Measurements from ENCODE around the gene ZNF507. TPM values are rescaled to one million over a fixed set of nuclear protein-coding genes. Genes with fewer than 3 reads are reported as not detected.

Gene ZNF507
- total and polyA plus RNA-seq, 2 of the 8 experiments (the other 6 are each of a cell fraction or from before 2014, with no cell fraction given) = 8.6 to 28.8 TPM

DNA sequence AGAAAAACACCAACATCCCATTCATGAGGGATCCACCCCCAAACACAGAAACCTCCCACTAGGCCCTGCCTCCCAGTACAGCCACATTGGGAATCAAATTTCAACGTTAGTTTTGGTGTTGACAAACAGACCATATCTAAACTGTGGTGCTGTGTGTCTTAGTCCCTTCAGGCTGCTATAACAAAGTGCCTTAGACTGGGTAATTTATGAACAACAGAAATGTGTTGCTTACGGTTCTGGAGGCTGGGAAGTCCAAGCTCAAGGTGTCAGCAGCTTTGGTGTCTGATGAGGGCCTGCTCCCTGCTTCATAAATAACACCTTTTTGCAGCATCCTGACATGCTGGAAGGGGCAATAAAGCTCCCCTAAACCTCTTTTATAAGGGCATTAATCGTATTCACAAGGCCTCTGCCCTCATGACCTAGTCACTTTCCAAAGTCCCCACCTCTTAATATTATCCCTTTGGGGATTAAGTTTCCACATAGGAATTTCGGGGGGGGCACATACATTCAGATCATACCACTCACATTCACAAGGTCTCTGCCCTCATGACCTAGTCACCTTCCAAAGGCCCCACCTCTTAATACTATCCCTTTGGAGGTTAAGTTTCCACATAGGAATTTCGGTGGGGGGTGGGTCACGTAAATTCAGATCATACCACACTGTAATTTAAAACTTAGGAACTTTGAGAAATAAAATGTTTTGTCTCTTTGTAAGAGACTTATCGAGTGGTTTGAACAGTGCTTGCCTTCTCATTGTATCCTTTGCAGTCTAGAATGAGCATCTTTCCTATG is 27.5 kb downstream of the ZNF507 start:
- FAIRE-seq = no peak
- Histone ChIP-seq H2BK15ac (ENCODE audit: low read length) (no peak overlapping the region), H2AFZ (ENCODE audit: low read length) (no peak overlapping the region), H3K4ac (replicated peaks; ENCODE audit: insufficient read length, low read depth, low read length) (no peak overlapping the region), H3K23me2 (ENCODE audit: low read depth, low read length) (no peaks in the 10 kb centered on the region; the same call in 1 of the 2 replicates), H3K27me3 (replicated peaks in 1 of 4; ENCODE audit: control insufficient read depth in 3 of 4, extremely low read depth in 1 of 4, insufficient read depth in 3 of 4, low read length in 3 of 4) (no peaks in the 10 kb centered on the region), H3K4me1 (replicated peaks in 1 of 4; ENCODE audit: control insufficient read depth in 3 of 4, insufficient read depth in 4 of 4, low read length in 3 of 4) (peaks cover 0 to 4% (median 0%) of the 10 kb centered on the region in 4 experiments; a peak in 2 of 7 replicates), H2BK120ac (replicated peaks; ENCODE audit: low read depth, low read length) (no peak overlapping the region), H3K23ac (ENCODE audit: insufficient read length) (no peak overlapping the region), H3K9me3 (ENCODE audit: insufficient read depth in 2 of 2, low read depth in 1 of 2, low read length in 1 of 2) (0 out of 4 replicates have a peak, but pooled peaks cover 0 to 2% of the 10 kb centered on the region in 2 experiments), H2BK12ac (ENCODE audit: low read depth, low read length) (no peak overlapping the region), H3K56ac (replicated peaks; ENCODE audit: insufficient read length, low read depth, low read length) (no peak overlapping the region), H3K4me3 (ENCODE audit: extremely low read depth in 1 of 4, insufficient read depth in 2 of 4, low read depth in 3 of 4, low read length in 4 of 4) (no peak overlapping the region), H3K14ac (ENCODE audit: insufficient read length) (no peak overlapping the region), H4K20me1 (replicated peaks in 1 of 2; ENCODE audit: control insufficient read depth in 1 of 2, insufficient read depth in 2 of 2, low read length in 2 of 2) (peaks cover 5 to 10% of the 10 kb centered on the region in 2 experiments), H3K18ac (ENCODE audit: extremely low read depth, low read length) (no peak overlapping the region), H3K79me2 (ENCODE audit: control insufficient read depth in 1 of 2, insufficient read depth in 2 of 2, low read length in 2 of 2) (peaks cover 6 to 27% of the 10 kb centered on the region in 2 experiments), H3K4me2 (ENCODE audit: insufficient read depth in 1 of 2, low read depth in 2 of 2, low read length in 2 of 2) (no peak overlapping the region), H3K9ac (replicated peaks in 1 of 4; ENCODE audit: extremely low read depth in 1 of 4, low read depth in 3 of 4, low read length in 3 of 4) (no peak overlapping the region), H3K79me1 (ENCODE audit: low read depth, low read length) (no peaks in the 10 kb centered on the region; the same call in 1 of the 2 replicates), H2BK5ac (ENCODE audit: low read depth, low read length) (no peak overlapping the region), H3K36me3 (ENCODE audit: control insufficient read depth in 2 of 4, insufficient read depth in 4 of 4, low read length in 3 of 4) (peaks cover 5 to 31% (median 13%) of the 10 kb centered on the region in 4 experiments), H3K27ac (ENCODE audit: low read depth, low read length) (no peak overlapping the region), H2AK5ac (ENCODE audit: low read depth, low read length) (no peak overlapping the region), H4K8ac (ENCODE audit: extremely low read depth, insufficient read depth, low read length) (no peak overlapping the region), H4K91ac (replicated peaks; ENCODE audit: insufficient read length, low read length) (no peak overlapping the region), H4K5ac (ENCODE audit: insufficient read length, low read depth, low read length) (no peak overlapping the region), H2BK20ac (ENCODE audit: low read length) (no peak overlapping the region)
- CTCF ChIA-PET (ENCODE audit: partially characterized antibody) = interaction anchor here (0.6 to 1.8 kb wide), 4 partner anchors 15 to 496 kb away, joined by 3 to 6 read pairs (median 3); no protein-coding TSS in a partner anchor
- no peak for DNase-seq (ENCODE audit: low read depth in 1 of 2, low spot score in 2 of 2)
- WGBS, 2 experiments (ENCODE audit: extremely low coverage in 1 of 2, insufficient coverage in 1 of 2, insufficient read length in 1 of 2, insufficient replicate concordance in 2 of 2, low coverage in 1 of 2, low lambda C conversion rate in 2 of 2, missing lambda C conversion rate in 1 of 2) = 91% methylated on average over 7 of the region's 7 CpGs; no CpG with 5 or more reads in 1 of the 2 experiments
- TF ChIP-seq RAD21 (IDR thresholded peaks at IDR 0.05 in 1 of 2, conservative IDR thresholded peaks at IDR 0.05 in 1 of 2; ENCODE audit: low read depth in 2 of 2, low read length in 2 of 2) = no peak
- POLR2A ChIA-PET (ENCODE audit: partially characterized antibody) = interaction anchor here (0.6 to 1.3 kb wide), 2 partner anchors 12 to 278 kb away, joined by 4 to 5 read pairs; no protein-coding TSS in a partner anchor
